DND-41 (cell line): Measurements from ENCODE around the gene RBSN.

Source experiments
- CTCF ChIP-seq: IDR thresholded peaks from 2 replicates; pipeline ENCODE4 v1.5.1; 2012; ENCODE audit warnings: borderline replicate concordance, low read length, moderate library complexity, mild to moderate bottlenecking; ENCODE audit not compliant: poor library complexity, severe bottlenecking; ENCODE audit errors: extremely low read depth
- EZH2 ChIP-seq: IDR thresholded peaks from 3 replicates; pipeline ENCODE4 v1.6.1; 2012; ENCODE audit warnings: borderline replicate concordance, low read depth, mild to moderate bottlenecking, moderate library complexity, low read length, inconsistent platforms; ENCODE audit not compliant: severe bottlenecking

GRCh38 chr3:15086699-15087098 lies 12.2 kb downstream of the RBSN start:
- no peak for TF ChIP-seq CTCF
- TF ChIP-seq EZH2, result no peak
